Mucosa of descending colon (tissue), 3 donors: ENCODE measurements around the gene TEX54. TPM values are rescaled to one million over a fixed set of nuclear protein-coding genes. Genes with fewer than 3 reads are reported as not detected.
"Not testable (repeated sequence)": the region's sequence is repeated elsewhere in the genome, so short reads cannot be mapped to it uniquely, and the experiment has no call there.

Source experiments
- ATAC-seq: fragments of 200-7000 bp; cut with Tn5 transposase; one replicate; pipeline ENCODE4 v1.9.1; 2020; ENCODE audit warnings: mild to moderate bottlenecking, moderate library complexity
- DNase-seq, 3 donors: peaks; one replicate each; pipeline ENCODE4 v3.0.0-alpha.2; 2020
- H3K36me3 ChIP-seq: fragments of 200-600 bp; one replicate; pipeline ENCODE4 v1.8.0; 2021; ENCODE audit warnings: low read depth, mild to moderate bottlenecking
- H3K4me1 ChIP-seq: fragments of 200-600 bp; one replicate; pipeline ENCODE4 v1.8.0; 2021; ENCODE audit warnings: low read depth, mild to moderate bottlenecking
- H3K4me3 ChIP-seq: fragments of 200-600 bp; one replicate; pipeline ENCODE4 v1.8.0; 2021; ENCODE audit warnings: mild to moderate bottlenecking
- H3K9me3 ChIP-seq: fragments of 200-600 bp; one replicate; pipeline ENCODE4 v1.8.0; 2021; ENCODE audit warnings: mild to moderate bottlenecking
- CTCF ChIP-seq: fragments of 200-600 bp; IDR thresholded peaks from one replicate; pipeline ENCODE4 v1.8.0; 2022; ENCODE audit warnings: antibody characterized with exemption, mild to moderate bottlenecking
- intact Hi-C, 2 donors: fragments of 100-400 bp; cut with DNase I in 1 of 2; cut with micrococcal nuclease in 1 of 2; formaldehyde crosslinking; loops; one replicate each; pipeline versions ENCODE4 v1.11.0 to v1.11.1; 2022; cut with DNase I, micrococcal nuclease
- total RNA-seq, 3 donors: library from RNA; stranded (reverse); fragmentation: NEBNext Ultra II Directional in 2 of 3; extraction: Animal tissue kit (Norgen Biotek cat#: 25700) in 2 of 3; gene quantifications; one replicate each; pipeline versions ENCODE4 v1.2.1 to v1.2.4, GENCODE V29; 2021 to 2023
- donor health status: DM: no; HTN: no; CAD: no; lungs with moderate emphysema.
- donor health status: DM: no; HTN: no; CAD: no.
- donor health status: DM: no; HTN: yes; CAD: no.

The TEX54 gene
- total RNA-seq, 3 donors from 2014 or later = not detected

DNA sequence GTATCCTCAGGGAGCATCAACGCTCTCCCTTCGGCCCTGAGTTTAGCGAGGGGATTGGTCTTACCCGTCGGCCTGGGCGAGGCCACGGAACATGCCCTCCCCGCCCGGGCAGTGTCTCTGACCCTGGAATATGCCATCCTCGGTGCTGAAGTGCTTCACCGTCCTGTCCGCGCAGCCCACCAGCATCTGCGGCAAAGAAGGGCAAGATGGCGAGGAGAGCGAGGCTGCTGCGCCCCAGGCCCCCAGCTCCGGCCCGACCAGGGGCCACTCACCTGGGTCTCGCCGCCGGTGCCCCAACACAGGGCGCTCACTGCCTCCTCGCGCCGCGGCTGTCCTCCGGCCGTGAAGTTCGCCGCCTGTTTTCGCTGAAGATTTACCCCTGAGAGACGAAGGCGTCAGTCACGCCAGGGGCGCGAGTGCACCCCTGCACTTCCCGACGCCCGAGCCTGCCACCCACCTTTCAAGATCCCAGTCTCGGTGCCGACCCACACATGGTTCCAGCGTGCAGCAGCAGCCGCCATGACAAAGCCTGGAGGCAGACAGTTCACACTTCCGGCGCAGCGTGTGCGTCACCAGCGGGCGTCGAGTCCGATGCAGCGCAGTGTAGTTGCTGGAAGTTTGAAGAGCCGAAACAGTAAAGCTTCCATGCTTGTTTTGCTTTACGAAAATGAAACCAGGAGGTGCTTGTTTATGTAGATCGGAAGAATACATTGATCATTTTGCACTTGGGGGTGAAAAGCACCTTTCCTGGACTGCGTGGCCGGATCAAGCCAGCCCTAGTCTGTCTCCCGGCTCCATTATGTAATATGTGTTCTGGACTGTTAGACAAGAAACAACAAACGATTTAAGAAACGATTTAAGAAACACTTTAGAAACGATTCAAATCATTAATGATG lies 6.7 kb upstream of the TEX54 start, which contains the start of gene WDR74:
WDR74 (minus strand) TSS at position 541 of the 896 bp plus-strand sequence; CDS start at position 521, 20 bp downstream.
- no peak for TF ChIP-seq CTCF
- H3K9me3 ChIP-seq = no peaks in the 10 kb centered on the region
- H3K4me3 ChIP-seq = peak within 1 kb of the TSS; percentile 64
- no peaks in the 10 kb centered on the region for H3K36me3 ChIP-seq
- DNase-seq = peak; percentile 94 to 97 (median 96)
- peaks cover 8% of the 10 kb centered on the region for H3K4me1 ChIP-seq
- intact Hi-C loops = no loop called here
- ATAC-seq = peak; percentile 77

DNA sequence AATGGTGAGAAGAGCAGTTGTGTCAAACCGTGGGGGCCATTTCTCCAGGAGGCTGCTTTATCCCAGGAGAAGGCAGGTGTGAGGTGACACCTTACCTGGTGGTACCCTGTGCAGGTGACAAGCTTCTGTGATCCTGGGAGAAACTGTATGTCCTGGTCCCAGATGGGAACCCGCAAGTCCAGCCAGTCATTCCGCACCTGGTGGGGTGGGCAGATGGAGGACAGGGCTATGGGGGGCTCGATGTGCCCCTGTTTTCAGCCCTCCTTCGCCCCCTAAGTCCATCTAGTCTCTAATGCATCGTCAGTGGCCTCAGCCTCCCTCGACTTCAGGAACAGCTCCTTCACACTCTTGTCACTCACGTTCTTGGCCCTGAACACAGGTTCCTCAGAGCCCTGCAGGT lies 2.7 kb upstream of the TEX54 start:
- no peaks in the 10 kb centered on the region for H3K36me3 ChIP-seq
- intact Hi-C loops = no loop called here
- DNase-seq (no peak), ATAC-seq (no peak)
- TF ChIP-seq CTCF = no peak
- H3K4me3 ChIP-seq = no peak overlapping the region
- H3K4me1 ChIP-seq = peaks cover 24% of the 10 kb centered on the region
- no peaks in the 10 kb centered on the region for H3K9me3 ChIP-seq

DNA sequence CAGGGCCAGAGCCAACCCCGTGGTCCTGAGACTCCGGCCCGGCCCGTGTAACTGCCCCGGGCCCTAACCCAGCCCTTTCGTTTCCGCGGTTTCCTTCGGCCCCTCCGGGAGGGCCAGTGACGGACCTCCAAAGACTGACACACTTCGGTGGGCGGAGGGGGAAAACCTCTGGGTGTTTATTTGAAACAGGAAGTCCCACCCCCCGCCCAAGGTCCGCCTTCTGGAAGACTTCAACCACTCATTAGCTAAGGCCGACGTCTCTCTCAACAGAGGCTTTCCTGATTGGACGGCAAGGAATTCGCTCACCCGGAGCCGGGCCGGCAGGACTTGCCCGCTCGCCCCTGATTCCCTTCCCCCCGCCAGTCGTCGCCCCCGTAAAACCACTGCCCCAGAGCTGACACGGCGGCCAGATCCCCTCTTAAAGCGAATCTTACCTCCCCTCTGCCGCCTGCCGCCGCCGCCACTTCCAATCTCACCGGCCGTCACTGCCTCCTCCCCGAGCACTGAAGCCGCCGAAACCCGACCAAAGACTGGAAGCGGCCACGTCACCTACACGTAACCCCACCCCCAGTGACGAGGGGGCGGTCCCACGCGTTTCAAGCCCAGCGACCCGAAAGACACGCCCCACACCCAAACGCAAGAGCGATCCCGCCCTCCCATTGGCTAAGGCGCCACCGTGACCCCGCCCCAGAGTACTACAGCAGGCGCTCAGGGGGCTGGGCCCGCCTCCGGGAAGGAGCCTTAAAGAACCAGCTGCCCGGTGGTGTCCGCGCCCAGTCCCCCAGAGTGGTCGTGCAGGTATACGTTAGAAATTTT lies 913 bp downstream of the TEX54 start, which contains the start of gene STX5:
STX5 (minus strand) TSS at position 532 of the 816 bp plus-strand sequence. CDS start 808 bp downstream, outside the sequence.
- ATAC-seq (peak; percentile 98), DNase-seq (peak; percentile 99 to 100 (median 100))
- H3K9me3 ChIP-seq = no peaks in the 10 kb centered on the region
- no peaks in the 10 kb centered on the region for H3K36me3 ChIP-seq
- peaks cover 27% of the 10 kb centered on the region for H3K4me1 ChIP-seq
- TF ChIP-seq CTCF = no peak
- H3K4me3 ChIP-seq = peak within 1 kb of the TSS; percentile 71
- intact Hi-C loops = no loop called here

- Histone ChIP-seq H3K36me3 (peaks cover 3% of the 10 kb centered on the region), H3K4me1 (peaks cover 27% of the 10 kb centered on the region), H3K4me3 (peak overlapping the region; percentile 71), H3K9me3 (no peaks in the 10 kb centered on the region)
- peak in 2 of 3 donors; percentile 47 to 62 for DNase-seq
- TF ChIP-seq CTCF = no peak
- no peak for ATAC-seq
- intact Hi-C loops = no loop called here
Measured at GRCh38 chr11:62830904-62831519, 1.6 kb downstream of the TEX54 start.

GRCh38 chr11:62828130-62828529 lies 4.5 kb downstream of the TEX54 start:
- ATAC-seq, H3K9me3 ChIP-seq, DNase-seq, H3K4me3 ChIP-seq, intact Hi-C loops, H3K36me3 ChIP-seq: not testable (repeated sequence)
- H3K4me1 ChIP-seq = peaks cover 23% of the 10 kb centered on the region
